DND-41 (cell line): ENCODE data around the gene NODAL.

ENCODE experiments used
- CTCF ChIP-seq: IDR thresholded peaks from 2 replicates; pipeline ENCODE4 v1.5.1; 2012; ENCODE audit warnings: borderline replicate concordance, low read length, moderate library complexity, mild to moderate bottlenecking; ENCODE audit not compliant: poor library complexity, severe bottlenecking; ENCODE audit errors: extremely low read depth
- EZH2 ChIP-seq: IDR thresholded peaks from 3 replicates; pipeline ENCODE4 v1.6.1; 2012; ENCODE audit warnings: borderline replicate concordance, low read depth, mild to moderate bottlenecking, moderate library complexity, low read length, inconsistent platforms; ENCODE audit not compliant: severe bottlenecking

DNA sequence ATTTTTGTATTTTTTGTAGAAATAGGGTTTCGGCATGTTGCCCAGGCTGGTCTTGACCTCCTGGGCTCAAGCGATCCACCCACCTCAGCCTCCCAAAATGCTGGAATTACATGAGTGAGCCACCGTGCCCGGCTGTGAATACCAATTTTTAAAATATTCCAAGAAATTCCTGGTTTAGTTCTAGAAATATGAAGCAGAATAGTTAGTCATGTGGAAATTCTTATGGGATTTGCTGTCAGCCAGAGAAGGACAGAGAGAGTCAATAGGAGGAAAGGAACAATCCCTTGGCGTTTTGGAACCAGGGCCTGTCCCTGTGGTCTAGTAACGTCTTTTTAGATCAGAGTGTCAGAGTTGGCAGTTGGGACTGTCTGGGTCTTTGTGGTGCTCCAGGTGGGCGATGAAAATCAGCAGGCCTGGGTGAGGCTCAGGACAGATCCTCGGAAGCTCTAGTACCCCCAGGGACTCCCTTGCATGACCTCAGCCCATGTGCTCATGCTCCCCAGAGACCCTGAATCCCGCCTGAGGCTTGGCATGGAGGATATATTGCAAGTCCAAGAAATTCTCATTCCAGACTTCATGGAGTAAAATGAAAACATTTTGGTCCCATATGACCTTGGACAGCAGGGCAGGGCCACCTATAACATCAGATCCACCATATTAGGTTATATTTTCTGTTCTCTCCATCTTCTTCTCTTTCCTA, 7.8 kb downstream of the NODAL start:
- TF ChIP-seq CTCF (no peak), EZH2 (no peak)
